Lung (tissue), 12 donors: Measurements from ENCODE around the gene UBE2G2. TPM values are rescaled to one million over a fixed set of nuclear protein-coding genes. Genes with fewer than 3 reads are reported as not detected.
A peak's percentile ranks its signal among the peaks of the same experiment; 100 is the strongest.

Source experiments
- ATAC-seq: fragments of 200-7000 bp; cut with Tn5 transposase; one replicate; pipeline ENCODE4 v1.9.1; 2020; ENCODE audit warnings: moderate number of reproducible peaks; ENCODE audit not compliant: insufficient read depth, low FRiP score
- DNase-seq, 3 donors: peaks; one replicate each; pipeline ENCODE4 v3.0.0-alpha.2; 2013 to 2017
- H3K27ac ChIP-seq, 2 donors: one replicate each; pipeline ENCODE4 v1.5.1; 2013; ENCODE audit warnings: mild to moderate bottlenecking in 2 of 2, moderate library complexity in 2 of 2, control low read depth in 1 of 2, inconsistent platforms in 1 of 2, low read depth in 1 of 2, low read length in 1 of 2
- H3K27me3 ChIP-seq, 3 donors: one replicate each; pipeline ENCODE4 v1.5.1; 2013; ENCODE audit warnings: low read length in 2 of 3; ENCODE audit not compliant: control insufficient read depth in 3 of 3, insufficient read depth in 3 of 3
- H3K36me3 ChIP-seq, 4 donors: one replicate each; pipeline ENCODE4 v1.5.1; 2013; ENCODE audit warnings: low read length in 4 of 4, mild to moderate bottlenecking in 1 of 4, moderate library complexity in 1 of 4; ENCODE audit not compliant: control insufficient read depth in 4 of 4, insufficient read depth in 4 of 4
- H3K4me1 ChIP-seq, 5 donors: one replicate each; pipeline ENCODE4 v1.5.1; 2013; ENCODE audit warnings: low read length in 5 of 5, mild to moderate bottlenecking in 2 of 5, moderate library complexity in 1 of 5; ENCODE audit not compliant: control insufficient read depth in 5 of 5, insufficient read depth in 5 of 5
- H3K4me3 ChIP-seq: one replicate; pipeline ENCODE4 v1.5.1; 2013; ENCODE audit warnings: mild to moderate bottlenecking, control low read depth, moderate library complexity
- H3K9ac ChIP-seq, 2 donors: one replicate each; pipeline ENCODE4 v1.5.1; 2013; ENCODE audit warnings: low read length in 2 of 2, control low read depth in 1 of 2; ENCODE audit not compliant: insufficient read depth in 1 of 2
- H3K9me3 ChIP-seq, 4 donors: one replicate each; pipeline ENCODE4 v1.5.1; 2013; ENCODE audit warnings: low read length in 3 of 4, mild to moderate bottlenecking in 1 of 4, moderate library complexity in 1 of 4; ENCODE audit not compliant: control insufficient read depth in 4 of 4, insufficient read depth in 3 of 4
- WGBS, 2 donors: extraction: QIAGEN DNeasy Blood & Tissue Kit; methylation state at CpG; one replicate each; pipeline ENCODE4 v1.1.7; 2013; 5-methylcytosine and 5-hydroxymethylcytosine counted together
- polyA plus RNA-seq, 2 donors: library from polyadenylated mRNA; stranded (reverse); fragments of 200-250 nt; gene quantifications; one replicate each; pipeline ENCODE4 v1.2.1, GENCODE V29; 2013
- total RNA-seq, 2 donors: library from RNA; depleted of rRNA in 1 of 2; stranded (reverse); fragments of >200 nt in 1 of 2; gene quantifications; one replicate each; pipeline ENCODE4 v1.2.1, GENCODE V29; 2014 to 2021
- TF ChIP-seq, protein P1 (sequence below): IDR thresholded peaks from 2 replicates; pipeline ENCODE4 v1.5.1; 2012; ENCODE audit warnings: mild to moderate bottlenecking; ENCODE audit errors: control extremely low read depth, extremely low read depth
- donor health status: control.
- donor health status: control.
- donor health status: Bipolar disorder and iron deficiency.
- donor health status: healthy.
- donor health status: DM: yes; HTN: yes; CAD: no.

UBE2G2 gene
- total and polyA plus RNA-seq, 4 donors = 35.6 to 93.2 (median 67.5) TPM

DNA sequence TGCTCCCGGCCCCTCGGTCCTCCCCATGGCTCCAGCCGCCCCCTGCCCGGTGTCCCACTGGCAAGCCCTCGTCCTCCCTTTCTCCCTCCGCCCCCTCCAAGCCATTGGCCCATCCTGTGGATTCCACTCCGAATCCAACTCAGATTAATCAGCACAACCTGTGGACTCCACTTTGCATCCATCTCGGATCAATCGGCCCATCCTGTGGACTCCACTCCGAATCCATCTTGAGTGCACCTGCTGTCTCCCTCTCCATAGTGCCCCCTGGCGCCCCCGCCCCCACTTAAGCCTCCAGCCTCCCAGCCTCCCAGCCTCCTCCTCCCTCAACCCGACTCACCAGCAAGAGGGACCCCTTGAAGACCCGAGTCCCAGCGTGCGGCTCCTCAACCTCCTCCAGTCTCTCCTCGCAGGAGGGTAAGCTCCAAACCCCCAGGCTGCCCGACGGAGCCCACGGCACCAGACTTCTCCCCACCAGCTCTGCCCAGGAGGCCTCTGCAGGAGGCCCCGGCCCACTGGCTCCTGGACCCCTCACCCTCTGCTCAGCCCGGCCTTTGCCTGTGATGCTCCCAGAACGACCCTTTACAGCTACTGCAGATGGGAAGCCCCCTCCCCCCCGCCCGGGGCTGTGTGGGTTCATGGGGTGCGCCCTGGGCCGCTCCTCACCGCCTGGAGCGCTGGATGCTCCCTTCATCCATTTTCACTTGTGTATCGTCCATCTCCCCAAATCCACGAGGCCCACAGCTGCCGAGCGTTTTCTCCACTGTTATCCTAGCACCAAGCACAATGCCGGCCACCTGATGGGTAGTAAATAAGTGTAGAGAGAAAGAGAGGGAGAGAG, 49.6 kb downstream of the UBE2G2 start:
- no peak overlapping the region for H3K4me3 ChIP-seq
- ATAC-seq (no peak), DNase-seq (no peak)
- TF ChIP-seq, protein P1, sequence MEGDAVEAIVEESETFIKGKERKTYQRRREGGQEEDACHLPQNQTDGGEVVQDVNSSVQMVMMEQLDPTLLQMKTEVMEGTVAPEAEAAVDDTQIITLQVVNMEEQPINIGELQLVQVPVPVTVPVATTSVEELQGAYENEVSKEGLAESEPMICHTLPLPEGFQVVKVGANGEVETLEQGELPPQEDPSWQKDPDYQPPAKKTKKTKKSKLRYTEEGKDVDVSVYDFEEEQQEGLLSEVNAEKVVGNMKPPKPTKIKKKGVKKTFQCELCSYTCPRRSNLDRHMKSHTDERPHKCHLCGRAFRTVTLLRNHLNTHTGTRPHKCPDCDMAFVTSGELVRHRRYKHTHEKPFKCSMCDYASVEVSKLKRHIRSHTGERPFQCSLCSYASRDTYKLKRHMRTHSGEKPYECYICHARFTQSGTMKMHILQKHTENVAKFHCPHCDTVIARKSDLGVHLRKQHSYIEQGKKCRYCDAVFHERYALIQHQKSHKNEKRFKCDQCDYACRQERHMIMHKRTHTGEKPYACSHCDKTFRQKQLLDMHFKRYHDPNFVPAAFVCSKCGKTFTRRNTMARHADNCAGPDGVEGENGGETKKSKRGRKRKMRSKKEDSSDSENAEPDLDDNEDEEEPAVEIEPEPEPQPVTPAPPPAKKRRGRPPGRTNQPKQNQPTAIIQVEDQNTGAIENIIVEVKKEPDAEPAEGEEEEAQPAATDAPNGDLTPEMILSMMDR = no peak
- H3K27ac ChIP-seq = no peak overlapping the region
- H3K4me1 ChIP-seq = peaks cover 0 to 6% (median 0%) of the 10 kb centered on the region in 5 donors
- peaks cover 0 to 4% (median 0%) of the 10 kb centered on the region in 3 donors for H3K27me3 ChIP-seq
- H3K9me3 ChIP-seq = peaks cover 0 to 2% (median 0%) of the 10 kb centered on the region in 4 donors
- H3K36me3 ChIP-seq = no peaks in the 10 kb centered on the region
- H3K9ac ChIP-seq = no peak overlapping the region
- WGBS, 2 donors = 88 to 89% methylated on average over 34 of the region's 34 CpGs

DNA sequence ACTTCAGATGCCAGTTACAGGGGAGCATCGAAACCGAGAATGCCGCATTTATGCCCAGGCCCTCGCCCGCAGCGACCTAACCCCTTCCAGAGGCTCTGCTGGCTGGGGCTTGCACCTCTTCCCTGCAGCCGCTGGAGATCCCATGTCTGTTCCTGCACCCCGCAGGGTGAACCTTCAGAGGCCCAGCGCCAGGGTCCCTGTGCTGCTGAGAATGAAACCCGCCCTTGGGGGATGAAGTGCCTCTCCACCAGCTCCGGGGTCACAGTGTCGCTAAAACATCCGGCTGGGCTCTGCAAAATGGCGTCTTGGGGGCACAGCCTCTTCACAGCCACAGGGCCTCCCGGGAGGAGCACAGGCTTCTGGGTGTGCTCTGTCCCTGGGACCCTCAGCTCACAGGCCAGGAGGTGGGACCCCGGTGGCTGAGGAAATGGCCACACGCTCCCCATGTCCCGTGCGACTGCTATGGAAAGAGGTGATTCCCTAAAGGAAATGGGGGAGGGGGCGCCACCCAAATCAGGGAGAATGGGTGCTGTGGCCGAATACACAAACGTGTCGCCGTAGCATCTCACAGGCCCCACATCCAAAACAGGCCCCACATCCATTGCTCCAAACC, 50.3 kb downstream of the UBE2G2 start:
- Histone ChIP-seq H3K4me1 (peaks cover 0 to 6% (median 0%) of the 10 kb centered on the region in 5 donors), H3K9ac (no peak overlapping the region), H3K36me3 (no peaks in the 10 kb centered on the region), H3K4me3 (no peak overlapping the region), H3K27me3 (peaks cover 0 to 4% (median 0%) of the 10 kb centered on the region in 3 donors), H3K9me3 (peaks cover 0 to 2% (median 0%) of the 10 kb centered on the region in 4 donors), H3K27ac (no peak overlapping the region)
- WGBS, 2 donors = 75 to 84% methylated on average over 24 of the region's 24 CpGs
- ATAC-seq (no peak), DNase-seq (no peak)
- TF ChIP-seq, protein P1 = no peak

DNA sequence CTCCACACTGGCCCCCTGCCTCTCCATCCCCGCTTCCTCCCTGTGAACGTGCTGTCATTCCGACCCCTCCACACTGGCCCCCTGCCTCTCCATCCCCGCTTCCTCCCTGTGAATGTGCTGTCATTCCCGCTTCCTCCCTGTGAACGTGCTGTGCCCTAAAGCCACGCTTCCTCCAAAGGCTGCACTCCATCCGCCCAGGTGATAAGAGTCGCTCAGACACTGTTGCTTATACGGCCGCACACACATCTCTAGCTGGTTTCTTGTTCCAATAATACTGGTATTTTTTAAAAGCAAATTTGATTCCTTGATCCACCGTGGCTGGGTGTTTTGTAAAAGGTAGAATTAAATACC, 51.0 kb downstream of the UBE2G2 start:
- ATAC-seq (no peak), DNase-seq (peak in 2 of 3 donors; percentile 40 to 50)
- Histone ChIP-seq H3K36me3 (no peaks in the 10 kb centered on the region), H3K4me3 (no peak overlapping the region), H3K9me3 (peaks cover 0 to 2% (median 0%) of the 10 kb centered on the region in 4 donors), H3K4me1 (peaks cover 0 to 6% (median 0%) of the 10 kb centered on the region in 5 donors), H3K9ac (no peak overlapping the region), H3K27ac (no peak overlapping the region), H3K27me3 (peaks cover 0 to 4% (median 0%) of the 10 kb centered on the region in 3 donors)
- TF ChIP-seq, protein P1 = no peak
- 36 to 45% methylated on average over 9 to 12 of the region's 12 CpGs for WGBS, 2 donors
